Astrocyte (in vitro differentiated cells and primary cell): ENCODE measurements around the gene POU2F1. TPM values are rescaled to one million over a fixed set of nuclear protein-coding genes. Genes with fewer than 3 reads are reported as not detected.

Experiments
- DNase-seq: peaks from one replicate; pipeline ENCODE4 v3.0.0-alpha.2; 2010; ENCODE audit warnings: low read depth
- FAIRE-seq: peaks from 2 replicates; lab custom pipeline; 2011; peaks lifted over from hg19 to GRCh38; lab: Jason Lieb, UNC
- H2AFZ ChIP-seq: 2 replicates; pipeline ENCODE4 v1.6.0; 2012; ENCODE audit warnings: low read depth, low read length, inconsistent platforms
- H3K27ac ChIP-seq: 2 replicates; pipeline ENCODE4 v1.5.1; 2011; ENCODE audit warnings: low read depth, low read length, inconsistent platforms
- H3K27me3 ChIP-seq: 2 replicates; pipeline ENCODE4 v1.6.0; 2011; ENCODE audit warnings: low read length, inconsistent platforms; ENCODE audit not compliant: insufficient read depth
- H3K36me3 ChIP-seq: 2 replicates; pipeline ENCODE4 v1.5.1; 2011; ENCODE audit warnings: low read length, inconsistent platforms; ENCODE audit not compliant: insufficient read depth
- H3K4me1 ChIP-seq: 2 replicates; pipeline ENCODE4 v1.5.1; 2011; ENCODE audit warnings: low read length, inconsistent platforms; ENCODE audit not compliant: insufficient read depth
- H3K4me2 ChIP-seq: 2 replicates; pipeline ENCODE4 v1.6.0; 2012; ENCODE audit warnings: low read length, inconsistent platforms
- H3K4me3 ChIP-seq: 2 replicates; pipeline ENCODE4 v1.5.1; 2011; ENCODE audit warnings: low read depth, mild to moderate bottlenecking, low read length, inconsistent platforms; ENCODE audit not compliant: insufficient read depth
- H3K79me2 ChIP-seq: 2 replicates; pipeline ENCODE4 v1.6.0; 2012; ENCODE audit warnings: mild to moderate bottlenecking, low read length, inconsistent platforms; ENCODE audit not compliant: insufficient read depth
- H3K9ac ChIP-seq: 2 replicates; pipeline ENCODE4 v1.6.0; 2012; ENCODE audit warnings: mild to moderate bottlenecking, low read length, inconsistent platforms
- H3K9me3 ChIP-seq: 2 replicates; pipeline ENCODE4 v1.5.1; 2012; ENCODE audit warnings: low read depth, mild to moderate bottlenecking, low read length, inconsistent platforms; ENCODE audit not compliant: insufficient read depth
- H4K20me1 ChIP-seq: 2 replicates; pipeline ENCODE4 v1.6.0; 2012; ENCODE audit warnings: low read length, inconsistent platforms; ENCODE audit not compliant: insufficient read depth
- H3K27ac Mint-ChIP-seq: one replicate; pipeline ENCODE4 v1.8.0; 2021; ENCODE audit warnings: mild to moderate bottlenecking, mixed read lengths; ENCODE audit not compliant: unreplicated experiment
- H3K27me3 Mint-ChIP-seq: one replicate; pipeline ENCODE4 v1.8.0; 2021; ENCODE audit warnings: low read depth, mixed read lengths; ENCODE audit not compliant: unreplicated experiment
- H3K36me3 Mint-ChIP-seq: one replicate; pipeline ENCODE4 v1.8.0; 2021; ENCODE audit warnings: low read depth, mixed read lengths; ENCODE audit not compliant: unreplicated experiment
- H3K4me1 Mint-ChIP-seq: one replicate; pipeline ENCODE4 v1.8.0; 2021; ENCODE audit warnings: low read depth, mixed read lengths; ENCODE audit not compliant: unreplicated experiment
- H3K4me3 Mint-ChIP-seq: one replicate; pipeline ENCODE4 v1.8.0; 2021; ENCODE audit warnings: mild to moderate bottlenecking, moderate library complexity, mixed read lengths; ENCODE audit not compliant: unreplicated experiment
- H3K9me3 Mint-ChIP-seq: one replicate; pipeline ENCODE4 v1.8.0; 2021; ENCODE audit warnings: mild to moderate bottlenecking, mixed read lengths; ENCODE audit not compliant: unreplicated experiment
- CTCF ChIP-seq: IDR thresholded peaks from 2 replicates; pipeline ENCODE4 v1.5.1; 2011; ENCODE audit warnings: low read depth, mild to moderate bottlenecking, inconsistent platforms, low read length, moderate library complexity; ENCODE audit not compliant: insufficient read depth
- EZH2 ChIP-seq: IDR thresholded peaks from 2 replicates; pipeline ENCODE4 v1.6.1; 2012; ENCODE audit warnings: mild to moderate bottlenecking, low read length, inconsistent platforms; ENCODE audit not compliant: insufficient read depth
- total RNA-seq: library from RNA; stranded (reverse); gene quantifications from 2 replicates; pipeline ENCODE4 v1.2.1, GENCODE V29; 2021

The POU2F1 gene
- total RNA-seq, 1 donor from 2014 or later: 21.7 TPM

GRCh38 chr1:167330601-167331293, 110.1 kb downstream of the POU2F1 start:
- no peaks in the 10 kb centered on the region for H3K36me3 Mint-ChIP-seq
- no peak overlapping the region for H3K27ac Mint-ChIP-seq
- Histone ChIP-seq H3K4me1 (no peaks in the 10 kb centered on the region), H3K27ac (no peak overlapping the region), H3K79me2 (peaks cover 8% of the 10 kb centered on the region), H3K9me3 (no peaks in the 10 kb centered on the region), H3K27me3 (no peaks in the 10 kb centered on the region), H3K4me3 (no peak overlapping the region), H3K4me2 (no peak overlapping the region), H4K20me1 (peaks cover 15% of the 10 kb centered on the region), H3K36me3 (no peaks in the 10 kb centered on the region), H2AFZ (no peak overlapping the region), H3K9ac (no peak overlapping the region)
- no peak for FAIRE-seq
- H3K9me3 Mint-ChIP-seq: no peaks in the 10 kb centered on the region
- peaks cover 8% of the 10 kb centered on the region for H3K4me1 Mint-ChIP-seq
- no peak overlapping the region for H3K4me3 Mint-ChIP-seq
- DNase-seq: no peak
- no peak for TF ChIP-seq EZH2
- H3K27me3 Mint-ChIP-seq: no peaks in the 10 kb centered on the region

GRCh38 chr1:167331650-167332049, 111.0 kb downstream of the POU2F1 start:
- no peaks in the 10 kb centered on the region for H3K9me3 ChIP-seq
- Mint-ChIP-seq H3K4me1 (peaks cover 8% of the 10 kb centered on the region), H3K4me3 (no peak overlapping the region), H3K36me3 (no peaks in the 10 kb centered on the region), H3K27ac (no peak overlapping the region), H3K27me3 (no peaks in the 10 kb centered on the region), H3K9me3 (peaks cover 3% of the 10 kb centered on the region)
- no peaks in the 10 kb centered on the region for H3K4me1 ChIP-seq
- no peak overlapping the region for H3K4me2 ChIP-seq
- no peak overlapping the region for H3K27ac ChIP-seq
- no peaks in the 10 kb centered on the region for H3K27me3 ChIP-seq
- H3K36me3 ChIP-seq: no peaks in the 10 kb centered on the region
- H4K20me1 ChIP-seq: peaks cover 15% of the 10 kb centered on the region
- no peak overlapping the region for H3K4me3 ChIP-seq
- H3K9ac ChIP-seq: no peak overlapping the region
- DNase-seq (no peak), FAIRE-seq (peak; percentile 47)
- no peak overlapping the region for H2AFZ ChIP-seq
- TF ChIP-seq CTCF (no peak), EZH2 (no peak)
- peaks cover 8% of the 10 kb centered on the region for H3K79me2 ChIP-seq

DNA sequence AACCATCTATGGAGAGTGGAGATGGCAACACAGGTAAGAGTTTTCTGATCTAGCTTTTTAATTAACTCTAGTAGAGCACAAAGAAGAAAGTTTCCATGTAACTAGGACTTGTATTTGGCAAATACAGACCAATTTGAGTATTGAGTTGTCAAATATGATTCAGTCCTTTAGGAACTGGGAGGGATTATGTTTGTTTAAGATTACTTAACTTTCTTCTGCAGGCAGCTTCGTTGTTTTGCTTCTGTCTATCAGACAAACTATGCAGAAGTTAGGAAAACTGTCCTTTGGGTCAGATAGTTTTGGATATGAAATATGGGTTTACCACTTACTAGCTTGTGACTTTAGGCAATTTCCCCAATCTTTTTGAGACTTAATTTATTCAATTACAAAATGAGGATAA, 111.8 kb downstream of the POU2F1 start:
- Histone ChIP-seq H3K27me3 (no peaks in the 10 kb centered on the region), H3K4me1 (no peaks in the 10 kb centered on the region), H3K4me3 (no peak overlapping the region), H2AFZ (no peak overlapping the region), H3K4me2 (no peak overlapping the region), H4K20me1 (peaks cover 15% of the 10 kb centered on the region), H3K9ac (no peak overlapping the region), H3K79me2 (peaks cover 8% of the 10 kb centered on the region), H3K9me3 (no peaks in the 10 kb centered on the region), H3K36me3 (no peaks in the 10 kb centered on the region), H3K27ac (no peak overlapping the region)
- Mint-ChIP-seq H3K4me1 (peaks cover 8% of the 10 kb centered on the region), H3K4me3 (no peak overlapping the region), H3K9me3 (peaks cover 3% of the 10 kb centered on the region), H3K27me3 (no peaks in the 10 kb centered on the region), H3K36me3 (peaks cover 3% of the 10 kb centered on the region), H3K27ac (no peak overlapping the region)
- FAIRE-seq (no peak), DNase-seq (peak; percentile 12)
- TF ChIP-seq CTCF: no peak
- no peak for TF ChIP-seq EZH2
